NCI-H1092 (cell line): Measurements from ENCODE around the gene TRABD2B.

Source experiments
- DNase-seq: peaks from one replicate; lab custom pipeline; 2025; lab: John Stamatoyannopoulos, UW

TRABD2B gene

GRCh38 chr1:47795102-47795501 is 202.1 kb downstream of the TRABD2B start:
- DNase-seq = no peak

- no peak for DNase-seq
These were observed 202.7 kb downstream of the TRABD2B start for GRCh38 chr1:47794530-47794929.

- DNase-seq = no peak
These were observed 203.1 kb downstream of the TRABD2B start for GRCh38 chr1:47794081-47794480.

GRCh38 chr1:47793563-47793962 is 203.6 kb downstream of the TRABD2B start:
- no peak for DNase-seq

GRCh38 chr1:47792779-47793178 is 204.4 kb downstream of the TRABD2B start:
- DNase-seq = no peak

- no peak for DNase-seq
These were observed 205.1 kb downstream of the TRABD2B start for GRCh38 chr1:47791879-47792608.

GRCh38 chr1:47788761-47789160 is 208.4 kb downstream of the TRABD2B start:
- no peak for DNase-seq

- no peak for DNase-seq
These were observed 209.6 kb downstream of the TRABD2B start for GRCh38 chr1:47787560-47787959.

GRCh38 chr1:47786316-47786715 is 210.9 kb downstream of the TRABD2B start:
- DNase-seq = no peak

- no peak for DNase-seq
These were observed 211.5 kb downstream of the TRABD2B start for GRCh38 chr1:47785561-47786271.

- DNase-seq = no peak
These were observed 212.1 kb downstream of the TRABD2B start for GRCh38 chr1:47785118-47785517.

GRCh38 chr1:47784497-47784822 is 212.7 kb downstream of the TRABD2B start:
- no peak for DNase-seq

GRCh38 chr1:47783638-47784496 is 213.3 kb downstream of the TRABD2B start:
- no peak for DNase-seq

- DNase-seq = no peak
These were observed 214.6 kb downstream of the TRABD2B start for GRCh38 chr1:47782414-47783166.

GRCh38 chr1:47781171-47781959 is 215.8 kb downstream of the TRABD2B start:
- DNase-seq = no peak

GRCh38 chr1:47780469-47780995 is 216.7 kb downstream of the TRABD2B start:
- no peak for DNase-seq

GRCh38 chr1:47779613-47780012 is 217.6 kb downstream of the TRABD2B start:
- DNase-seq = no peak

- DNase-seq = no peak
These were observed 218.9 kb downstream of the TRABD2B start for GRCh38 chr1:47778280-47778679.

- no peak for DNase-seq
These were observed 219.9 kb downstream of the TRABD2B start for GRCh38 chr1:47777322-47777721.

GRCh38 chr1:47776667-47777131 is 220.5 kb downstream of the TRABD2B start:
- DNase-seq = peak; percentile 73
